Measurements from ENCODE around the gene NADK2.

The NADK2 gene

DNA sequence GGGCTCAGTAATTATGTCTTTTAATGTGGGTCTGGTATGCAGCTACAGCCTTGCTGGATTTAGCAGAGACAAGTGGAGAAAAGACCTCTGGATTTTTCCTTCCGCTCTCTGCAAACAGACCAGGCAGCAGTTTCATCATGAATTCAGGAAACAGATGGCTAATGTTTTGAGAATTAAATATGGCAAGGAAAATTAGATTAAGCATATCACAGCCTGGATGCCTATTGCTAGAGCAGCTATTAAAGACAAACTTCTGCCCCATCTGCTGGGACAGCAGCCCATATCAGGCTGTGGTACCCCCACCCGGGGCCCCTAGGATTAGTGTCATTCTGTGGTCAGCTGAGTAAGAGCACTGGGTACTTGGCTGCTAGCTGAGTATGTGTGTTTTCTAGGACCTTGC lies 83.6 kb downstream of the NADK2 start:
- DNase-seq: no peak

DNA sequence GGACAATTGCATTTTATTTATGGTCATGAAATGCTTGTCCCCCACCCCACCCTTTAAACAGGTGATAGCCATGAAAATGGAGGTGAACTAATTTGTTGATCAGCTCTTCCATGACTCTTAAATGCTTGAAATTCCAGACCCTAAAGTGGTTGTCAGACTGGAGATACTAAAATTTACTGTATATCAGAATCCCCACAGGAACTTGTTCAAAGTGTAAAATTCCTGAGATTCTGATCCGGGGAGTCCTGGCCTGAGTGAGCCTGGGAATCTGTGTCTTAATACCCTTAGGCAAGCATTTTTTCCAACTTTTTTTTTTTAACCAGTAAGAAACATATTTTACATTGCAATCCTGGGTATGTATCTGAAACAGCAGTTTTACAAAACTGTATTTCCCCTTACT lies 85.1 kb downstream of the NADK2 start:
- DNase-seq: no peak

DNA sequence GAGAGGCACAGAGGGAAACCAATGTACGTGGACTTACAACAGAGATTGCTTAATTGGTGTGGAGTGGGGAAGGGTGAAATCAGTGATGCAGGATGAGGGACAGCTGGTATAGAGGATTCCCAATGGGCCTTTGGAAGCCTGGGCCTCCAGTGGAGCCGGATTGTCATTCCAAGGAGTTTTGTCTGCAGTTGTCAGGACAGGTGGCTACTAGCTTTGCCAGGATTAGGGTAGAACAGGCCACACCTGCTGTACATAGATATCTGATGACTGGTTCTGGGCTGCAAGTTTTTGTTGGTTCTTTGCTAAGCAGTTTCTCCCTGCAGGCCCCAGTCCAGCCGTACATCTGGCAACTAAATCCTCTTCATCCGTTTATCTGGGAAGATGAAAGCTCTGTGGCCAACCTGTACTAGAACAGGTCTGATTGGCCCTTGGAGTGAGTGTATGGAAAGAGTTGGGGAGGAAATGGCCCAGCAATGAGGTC lies 85.6 kb downstream of the NADK2 start:
- DNase-seq: no peak

GRCh38 chr5:36155291-36155690 lies 86.4 kb downstream of the NADK2 start:
- DNase-seq: no peak

GRCh38 chr5:36153726-36154125 lies 88.0 kb downstream of the NADK2 start:
- DNase-seq: no peak

- no peak for DNase-seq
Observed at GRCh38 chr5:36153298-36153677, 88.4 kb downstream of the NADK2 start.

- DNase-seq: no peak
Observed at GRCh38 chr5:36152324-36153297, 89.1 kb downstream of the NADK2 start.

- peak; percentile 98 for DNase-seq
Observed at GRCh38 chr5:36151434-36152323, 90.0 kb downstream of the NADK2 start, which contains the start of the genes LMBRD2 and SKP2. Gene LMBRD2, minus strand, starts transcription at chr5:36151887. Its CDS starts 8,538 bp downstream, at chr5:36143349. Gene SKP2, plus strand, starts transcription at chr5:36152111. Its CDS starts 152 bp downstream, at chr5:36152263.

DNA sequence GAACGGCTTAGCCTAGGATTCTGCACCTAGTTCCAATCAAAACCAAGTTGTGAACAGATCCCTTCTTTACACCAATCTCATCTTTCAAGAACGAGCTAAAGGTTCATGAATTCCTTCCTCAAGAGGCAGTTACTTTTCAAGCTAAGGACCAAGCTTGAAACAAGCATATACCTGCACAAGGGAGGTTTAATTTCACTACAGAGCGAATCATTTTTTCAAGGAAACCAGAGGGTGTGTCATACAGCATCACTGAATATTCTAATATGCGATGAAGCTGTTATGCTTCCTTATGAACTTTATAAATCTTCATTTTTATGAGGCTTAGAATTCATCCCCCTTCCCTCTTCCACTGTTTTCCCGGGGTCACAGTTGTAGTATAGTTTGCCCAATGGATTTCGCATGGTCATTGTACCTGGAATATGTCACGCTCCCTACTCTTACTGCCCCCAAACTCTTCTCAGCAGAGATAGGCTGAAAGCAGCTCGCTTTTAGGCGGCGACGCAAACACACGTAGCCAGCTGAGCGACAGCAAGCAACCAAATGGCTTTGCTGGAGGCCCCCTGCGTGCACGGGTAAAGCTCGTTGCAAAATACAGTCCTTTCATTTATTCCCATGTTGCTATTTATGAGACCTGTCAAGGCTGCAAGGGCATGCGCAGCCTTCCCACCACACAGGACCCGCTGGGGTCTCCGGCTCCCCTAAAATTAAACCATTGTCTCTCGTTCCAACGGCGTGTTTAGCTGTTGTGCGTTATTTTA lies 90.9 kb downstream of the NADK2 start:
- no peak for DNase-seq

GRCh38 chr5:36147681-36148080 lies 94.0 kb downstream of the NADK2 start:
- DNase-seq: no peak

GRCh38 chr5:36146390-36146789 lies 95.3 kb downstream of the NADK2 start:
- no peak for DNase-seq

DNA sequence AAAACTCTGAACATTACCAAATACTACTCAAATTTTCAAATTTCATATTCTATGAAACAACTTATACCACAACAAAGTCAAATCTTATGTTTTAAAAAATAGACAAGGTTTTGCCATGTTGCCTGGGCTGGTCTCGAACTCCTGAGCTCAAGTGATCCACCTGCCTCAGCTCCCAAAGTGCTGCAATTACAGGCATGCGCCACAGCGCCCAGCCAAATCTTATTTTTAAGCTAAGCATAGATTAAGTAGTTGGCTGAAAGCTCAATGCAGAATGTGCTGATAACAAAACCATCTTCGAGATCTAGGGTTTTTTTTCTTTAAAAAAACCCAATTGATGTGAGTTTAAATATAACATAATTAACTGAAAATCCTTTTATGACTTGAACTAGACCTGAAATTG lies 96.4 kb downstream of the NADK2 start:
- DNase-seq: no peak

Measured in retina (tissue), 1 donor.